ENCODE results near the gene UBE2F. TPM values are rescaled to one million over a fixed set of nuclear protein-coding genes. Genes with fewer than 3 reads are reported as not detected.

Gene UBE2F
- total RNA-seq, 1 experiment from 2014 or later = 103 TPM

GRCh38 chr2:238045575-238045974 lies 78.8 kb downstream of the UBE2F start:
- Histone ChIP-seq H3K4me2 (no peak overlapping the region), H3K9me3 (ENCODE audit: insufficient read depth, low read depth) (no peaks in the 10 kb centered on the region), H4K20me1 (ENCODE audit: insufficient read depth) (no peaks in the 10 kb centered on the region), H3K27me3 (ENCODE audit: insufficient read depth, low read depth) (no peaks in the 10 kb centered on the region), H2AFZ (no peak overlapping the region), H3K36me3 (ENCODE audit: low read depth) (peaks cover 12% of the 10 kb centered on the region), H3K79me2 (ENCODE audit: low read depth) (no peaks in the 10 kb centered on the region), H3K9me2 (ENCODE audit: insufficient read depth) (no peaks in the 10 kb centered on the region), H3K4me1 (replicated peaks; ENCODE audit: insufficient read depth) (no peaks in the 10 kb centered on the region), H3K27ac (no peak overlapping the region), H3F3A (ENCODE audit: insufficient read depth, low read depth) (peaks cover 12% of the 10 kb centered on the region; the same call in 1 of the 2 replicates), H3K4me3 (no peak overlapping the region)
- BruUV-seq (replicated peaks) = no TSS peak
- no peak for TF ChIP-seq CTCF (conservative IDR thresholded peaks at IDR 0.05)
- TF ChIP-seq EZH2 (IDR thresholded peaks at IDR 0.05; ENCODE audit: low read depth) = no peak
- ChIA-PET POLR2A (ENCODE audit: unreplicated experiment) (no interaction called here), CTCF (no interaction called here)
- intact Hi-C loops (cut with micrococcal nuclease; ENCODE audit: unreplicated experiment) = no loop called here
- no peak for DNase-seq

GRCh38 chr2:238046725-238047270 lies 80.0 kb downstream of the UBE2F start:
- Histone ChIP-seq H2AFZ (no peak overlapping the region), H3K79me2 (ENCODE audit: low read depth) (no peaks in the 10 kb centered on the region), H3K4me1 (replicated peaks; ENCODE audit: insufficient read depth) (no peaks in the 10 kb centered on the region), H3K36me3 (ENCODE audit: low read depth) (peaks cover 7% of the 10 kb centered on the region), H3K27ac (no peak overlapping the region), H4K20me1 (ENCODE audit: insufficient read depth) (no peaks in the 10 kb centered on the region), H3F3A (ENCODE audit: insufficient read depth, low read depth) (0 out of 2 replicates have a peak, but pooled peaks cover 8% of the 10 kb centered on the region), H3K9me3 (ENCODE audit: insufficient read depth, low read depth) (no peaks in the 10 kb centered on the region), H3K9me2 (ENCODE audit: insufficient read depth) (no peaks in the 10 kb centered on the region), H3K4me2 (no peak overlapping the region), H3K4me3 (no peak overlapping the region), H3K27me3 (ENCODE audit: insufficient read depth, low read depth) (no peaks in the 10 kb centered on the region)
- no TSS peak for BruUV-seq (replicated peaks)
- ChIA-PET POLR2A (ENCODE audit: unreplicated experiment) (no interaction called here), CTCF (interaction anchor here (1.2 kb wide), 1 partner anchor 88 kb away, joined by 3 read pairs; no protein-coding TSS in a partner anchor)
- no peak for DNase-seq
- TF ChIP-seq EZH2 (IDR thresholded peaks at IDR 0.05; ENCODE audit: low read depth) (no peak), CTCF (conservative IDR thresholded peaks at IDR 0.05) (no peak)
- intact Hi-C loops (cut with micrococcal nuclease; ENCODE audit: unreplicated experiment) = no loop called here

- Histone ChIP-seq H3K79me2 (ENCODE audit: low read depth) (no peaks in the 10 kb centered on the region), H4K20me1 (ENCODE audit: insufficient read depth) (no peaks in the 10 kb centered on the region), H3K4me2 (no peak overlapping the region), H3K36me3 (ENCODE audit: low read depth) (no peaks in the 10 kb centered on the region), H3K27me3 (ENCODE audit: insufficient read depth, low read depth) (no peaks in the 10 kb centered on the region), H3K4me1 (replicated peaks; ENCODE audit: insufficient read depth) (no peaks in the 10 kb centered on the region), H3F3A (ENCODE audit: insufficient read depth, low read depth) (peaks cover 13% of the 10 kb centered on the region; the same call in 1 of the 2 replicates), H2AFZ (no peak overlapping the region), H3K4me3 (no peak overlapping the region), H3K27ac (no peak overlapping the region), H3K9me3 (ENCODE audit: insufficient read depth, low read depth) (no peaks in the 10 kb centered on the region), H3K9me2 (ENCODE audit: insufficient read depth) (no peaks in the 10 kb centered on the region; the same call in 1 of the 2 replicates)
- DNase-seq = no peak
- TF ChIP-seq EZH2 (IDR thresholded peaks at IDR 0.05; ENCODE audit: low read depth) (no peak), CTCF (conservative IDR thresholded peaks at IDR 0.05) (no peak)
- intact Hi-C loops (cut with micrococcal nuclease; ENCODE audit: unreplicated experiment) = no loop called here
- POLR2A ChIA-PET (ENCODE audit: unreplicated experiment) = no interaction called here
- CTCF ChIA-PET = interaction anchor here (0.5 kb wide), 1 partner anchor 38 kb away, joined by 4 read pairs; no protein-coding TSS in a partner anchor
- BruUV-seq (replicated peaks) = no TSS peak
These were observed 86.5 kb downstream of the UBE2F start for GRCh38 chr2:238053191-238053776.
